Measurements from ENCODE around the gene ST8SIA4.

ST8SIA4 gene

DNA sequence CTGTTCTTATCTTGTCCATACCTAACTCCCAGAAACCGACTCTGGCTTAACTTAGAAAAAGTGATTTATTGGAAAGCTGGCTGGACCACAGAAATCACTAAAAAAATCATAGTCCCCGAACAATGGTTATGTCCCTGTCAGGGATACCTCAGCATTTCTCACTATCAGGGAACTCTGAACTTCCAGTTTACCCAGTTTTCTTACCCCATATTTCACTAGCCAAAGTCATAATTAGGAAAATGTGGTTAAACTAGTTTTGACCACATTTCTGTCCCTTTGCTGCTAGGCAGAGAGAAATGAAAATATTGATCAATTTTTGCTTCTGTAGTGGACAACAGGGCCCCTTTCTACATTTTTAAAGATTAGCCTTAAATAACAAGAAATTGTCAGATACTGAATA, 38.2 kb downstream of the ST8SIA4 start:
- no peak for DNase-seq

DNA sequence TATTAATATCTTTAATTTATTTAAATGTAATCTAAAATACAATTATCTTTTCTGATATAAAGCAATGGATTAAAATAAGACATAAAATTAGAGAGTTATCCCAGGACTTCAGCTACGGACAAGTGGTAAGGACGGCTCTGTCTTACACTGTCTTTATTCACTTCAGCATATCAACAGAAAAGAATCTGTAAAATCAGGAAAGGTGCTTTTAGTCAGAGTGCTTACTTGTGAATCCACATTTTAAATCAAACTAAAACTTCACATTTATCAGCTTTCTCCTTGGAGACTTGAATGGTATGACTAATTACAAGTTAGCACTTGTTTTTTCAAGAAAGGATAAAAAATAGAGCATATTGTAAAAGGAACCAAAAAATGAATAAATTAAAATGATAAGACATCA, 39.3 kb downstream of the ST8SIA4 start:
- no peak for DNase-seq

DNA sequence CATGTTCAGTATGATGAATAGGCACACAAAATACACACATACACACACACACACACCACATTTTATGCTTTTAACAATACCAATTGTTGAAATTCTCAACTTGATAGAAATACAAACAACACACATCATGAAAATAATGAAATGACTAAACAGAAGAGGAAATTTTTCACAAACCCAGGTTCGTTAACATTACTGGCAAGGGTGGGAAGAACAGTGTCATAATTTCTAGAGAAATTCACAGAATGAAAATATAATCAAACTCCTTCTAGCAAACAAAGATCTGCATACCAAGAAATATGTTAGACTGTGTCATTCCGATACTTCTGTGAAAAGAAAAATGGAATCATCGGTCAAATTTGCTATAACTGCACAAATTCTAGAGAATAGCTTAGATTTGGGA, 41.9 kb downstream of the ST8SIA4 start:
- DNase-seq = no peak

DNA sequence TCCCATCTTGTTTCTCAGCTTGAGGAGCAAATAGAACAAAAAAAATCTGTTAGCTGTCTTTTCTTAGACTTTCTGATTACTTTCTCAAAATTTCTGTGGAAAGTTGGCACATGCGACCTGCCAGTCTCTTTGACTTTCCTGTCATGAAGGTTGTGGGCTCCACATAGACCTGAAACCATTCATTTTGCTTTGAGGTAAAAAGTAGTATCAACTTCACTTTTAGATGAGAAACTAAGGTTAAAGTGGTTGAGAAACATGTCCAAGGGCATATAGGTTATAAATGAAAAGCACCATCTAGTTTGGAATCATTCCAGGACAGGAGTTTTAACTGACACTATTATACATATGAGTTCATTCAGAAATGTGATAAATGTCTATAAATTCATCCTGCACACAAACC, 42.7 kb downstream of the ST8SIA4 start:
- no peak for DNase-seq

- DNase-seq = no peak
These were observed 44.0 kb downstream of the ST8SIA4 start for GRCh38 chr5:100858987-100859545.

DNA sequence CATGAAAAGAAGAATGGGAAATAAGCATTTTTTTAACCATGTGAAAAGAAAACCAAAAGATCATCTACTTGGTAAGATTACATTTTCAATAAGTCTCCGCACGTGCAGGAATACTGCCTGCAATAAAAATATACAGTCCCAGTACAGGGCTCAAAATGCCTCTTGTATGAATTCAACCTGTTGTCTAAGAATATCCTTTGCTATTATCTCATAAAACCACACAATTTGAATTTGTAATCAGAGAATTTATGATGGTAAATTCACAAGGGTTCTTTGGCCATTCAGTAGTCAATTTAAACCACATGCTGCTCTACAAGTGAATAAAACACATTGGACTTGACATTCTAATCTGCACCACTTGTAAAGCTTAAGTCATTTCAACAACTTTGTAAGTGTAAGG, 46.6 kb downstream of the ST8SIA4 start:
- DNase-seq = no peak

GRCh38 chr5:100855937-100856430, 47.1 kb downstream of the ST8SIA4 start:
- DNase-seq = no peak

DNA sequence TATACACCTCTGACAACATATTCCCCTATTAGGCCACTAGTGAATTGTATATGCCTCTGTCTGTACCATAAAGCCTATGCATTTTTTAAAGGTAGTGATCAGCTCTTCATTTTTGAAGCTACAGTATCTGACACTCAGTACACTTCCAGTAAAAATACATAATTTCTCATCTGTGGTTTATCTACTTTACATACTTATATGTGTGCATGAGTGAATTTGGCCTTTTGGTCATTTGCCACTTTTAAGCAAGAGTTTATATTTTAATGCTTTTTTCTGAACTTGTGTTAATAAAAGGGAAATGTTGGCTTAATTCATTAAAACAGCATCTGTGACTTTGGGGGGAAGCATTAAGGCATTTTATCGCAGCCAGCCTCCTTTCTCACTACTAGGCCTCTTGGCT, 47.8 kb downstream of the ST8SIA4 start:
- DNase-seq = no peak

GRCh38 chr5:100854591-100854990, 48.5 kb downstream of the ST8SIA4 start:
- no peak for DNase-seq

GRCh38 chr5:100853582-100853981, 49.5 kb downstream of the ST8SIA4 start:
- DNase-seq = no peak

DNA sequence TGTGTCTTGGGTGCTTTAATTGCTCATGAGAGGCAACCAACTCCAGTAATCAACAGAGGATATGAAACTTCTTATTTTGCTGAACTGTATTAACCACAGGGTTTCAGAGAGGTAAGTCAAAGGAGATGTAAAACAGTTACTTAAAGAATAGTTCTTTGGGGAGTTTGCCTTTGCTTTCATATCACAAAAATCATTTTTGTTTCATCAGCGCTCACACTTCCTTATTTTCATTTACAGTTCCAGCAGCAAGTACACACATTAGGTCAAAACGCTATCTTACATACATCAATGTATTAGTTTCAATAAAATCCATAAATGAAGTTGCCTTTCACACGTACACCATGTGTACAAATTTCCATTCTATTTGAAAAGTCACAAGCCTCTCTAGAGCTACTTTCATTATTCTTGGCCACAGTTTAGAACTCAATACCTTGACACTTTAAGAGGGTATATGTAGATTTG, 50.1 kb downstream of the ST8SIA4 start:
- DNase-seq = peak; percentile 98

- no peak for DNase-seq
These were observed 51.0 kb downstream of the ST8SIA4 start for GRCh38 chr5:100852051-100852450.

DNA sequence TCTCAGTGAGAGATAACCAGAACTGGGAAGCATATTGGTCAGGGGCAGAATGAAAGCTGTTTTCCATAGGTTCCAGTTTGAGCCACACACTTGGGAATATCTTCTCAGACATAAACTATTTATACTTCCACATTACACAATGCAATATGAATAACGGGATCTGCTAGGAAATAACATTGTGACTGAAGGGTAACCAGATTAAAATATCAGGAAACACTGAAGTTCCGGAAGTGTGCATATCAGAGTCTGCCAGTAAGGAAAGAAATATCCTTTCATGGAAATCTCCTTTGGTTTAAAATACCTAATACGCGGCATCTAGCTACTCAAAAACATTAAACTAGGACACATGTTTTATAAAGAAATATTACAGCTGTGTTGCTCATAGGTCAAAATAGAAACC, 56.3 kb downstream of the ST8SIA4 start:
- DNase-seq = no peak

- no peak for DNase-seq
These were observed 61.0 kb downstream of the ST8SIA4 start for GRCh38 chr5:100842080-100842479.

DNA sequence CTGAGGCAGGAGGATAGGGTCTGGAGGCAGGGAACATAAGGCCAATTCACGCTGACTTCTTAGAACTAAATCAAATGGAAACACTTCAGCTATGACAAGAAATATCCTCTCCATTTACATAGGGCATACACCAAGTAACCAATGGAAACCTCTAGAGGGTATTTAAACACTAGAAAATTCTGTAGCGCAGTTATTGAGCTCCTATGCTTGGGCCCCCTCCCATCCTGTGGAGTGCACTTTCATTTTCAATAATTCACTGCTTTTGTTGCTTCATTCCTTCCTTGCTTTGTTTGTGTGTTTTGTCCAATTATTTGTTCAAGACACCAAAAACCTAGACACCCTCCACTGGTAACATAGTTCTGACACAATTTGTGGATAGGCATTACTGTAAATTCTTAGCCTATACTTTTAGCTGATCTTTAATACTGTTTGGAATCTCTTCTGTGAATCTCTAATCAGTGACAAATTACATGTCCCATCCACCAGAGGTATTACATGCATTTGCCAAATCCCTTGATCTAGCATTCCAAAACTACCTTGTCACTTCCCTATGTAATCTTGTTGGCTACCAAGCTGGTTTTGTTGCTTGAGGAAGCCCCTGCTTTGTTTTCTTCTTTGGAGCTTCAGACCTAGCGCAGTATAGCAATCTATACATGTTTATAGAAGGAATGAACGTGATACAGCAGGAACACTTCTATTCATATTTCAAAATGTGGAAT, 61.6 kb downstream of the ST8SIA4 start:
- DNase-seq = no peak

GRCh38 chr5:100840789-100841188, 62.3 kb downstream of the ST8SIA4 start:
- DNase-seq = no peak

GRCh38 chr5:100840370-100840769, 62.7 kb downstream of the ST8SIA4 start:
- peak; percentile 77 for DNase-seq

- DNase-seq = no peak
These were observed 65.0 kb downstream of the ST8SIA4 start for GRCh38 chr5:100838048-100838473.

GRCh38 chr5:100834519-100834918, 68.6 kb downstream of the ST8SIA4 start:
- DNase-seq = no peak

- DNase-seq = no peak
These were observed 70.5 kb downstream of the ST8SIA4 start for GRCh38 chr5:100832252-100833230.

DNA sequence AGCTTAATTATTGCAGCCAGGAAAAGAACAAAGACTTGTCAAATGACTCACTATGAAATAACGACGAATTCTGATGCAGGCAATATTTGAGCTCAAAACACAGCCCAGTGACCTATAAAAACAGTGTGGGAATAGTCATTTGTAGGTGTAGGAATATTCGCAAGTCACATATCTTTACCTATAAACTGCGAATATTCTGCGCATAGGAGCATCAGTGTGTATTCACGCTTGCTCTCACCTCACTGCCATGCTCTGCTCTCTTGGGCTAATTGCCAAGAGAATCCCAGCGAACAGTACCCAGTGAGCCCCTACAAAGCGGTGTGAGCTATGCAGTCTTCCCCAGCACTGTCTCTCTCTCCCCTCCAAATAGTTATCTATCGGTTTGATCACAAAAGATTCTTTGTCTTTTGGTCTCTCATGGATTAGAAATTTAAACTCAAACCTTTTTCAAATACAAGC, 74.2 kb downstream of the ST8SIA4 start:
- DNase-seq = no peak

DNA sequence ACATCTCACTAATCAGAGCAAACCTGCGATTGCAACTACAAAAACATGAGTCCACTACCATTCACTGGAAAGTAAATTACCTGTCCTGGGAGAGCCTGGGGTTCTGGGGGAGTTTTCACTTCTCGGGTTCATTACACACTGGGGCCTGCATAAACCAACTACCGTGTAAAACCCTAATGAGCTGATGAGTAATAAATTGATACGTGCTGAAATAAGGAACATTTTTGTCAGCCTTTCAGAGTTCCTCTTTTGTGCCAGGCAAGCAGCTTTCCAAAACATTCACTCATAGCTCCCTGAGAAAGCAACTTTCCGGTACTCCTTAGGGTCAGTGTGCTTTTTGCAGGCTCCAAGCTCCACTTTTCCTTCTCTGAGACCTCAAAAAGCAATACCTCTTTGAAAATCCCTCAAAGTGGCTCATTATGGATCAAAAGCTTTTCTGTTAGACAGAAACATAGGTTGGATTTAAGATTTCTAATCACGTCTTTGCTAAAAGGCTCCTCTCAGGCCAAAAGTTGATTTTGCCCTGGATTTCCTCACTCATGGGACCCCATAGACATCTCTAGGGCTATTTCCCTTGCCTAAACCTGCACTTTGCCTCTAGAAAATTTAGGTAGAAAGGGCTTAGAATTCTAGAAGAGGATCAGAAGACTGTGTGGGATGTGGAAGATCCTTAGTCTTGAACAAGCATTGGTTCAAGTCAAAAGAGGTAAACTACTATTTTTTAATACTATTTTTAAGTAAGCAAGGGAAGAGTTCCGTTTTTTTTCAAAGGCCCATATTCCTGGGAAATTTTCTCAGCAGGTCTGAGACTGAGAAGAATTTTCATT, 74.8 kb downstream of the ST8SIA4 start:
- DNase-seq = peak; percentile 56

Data from MV-4-11 (cell line).